GM12891 (cell line): Measurements from ENCODE around the gene ZNF738.

ENCODE experiments used
- POLR2A ChIP-seq: IDR thresholded peaks from 2 replicates; pipeline ENCODE4 v1.6.1; 2011; ENCODE audit warnings: low read depth, low read length, control low read depth
- POLR2AphosphoS5 ChIP-seq: IDR thresholded peaks from 2 replicates; pipeline ENCODE4 v1.6.1; 2011; ENCODE audit warnings: low read depth, low read length, control low read depth
- TAF1 ChIP-seq: IDR thresholded peaks from 2 replicates; pipeline ENCODE4 v1.6.1; 2011; ENCODE audit warnings: low read depth, low read length, control low read depth

DNA sequence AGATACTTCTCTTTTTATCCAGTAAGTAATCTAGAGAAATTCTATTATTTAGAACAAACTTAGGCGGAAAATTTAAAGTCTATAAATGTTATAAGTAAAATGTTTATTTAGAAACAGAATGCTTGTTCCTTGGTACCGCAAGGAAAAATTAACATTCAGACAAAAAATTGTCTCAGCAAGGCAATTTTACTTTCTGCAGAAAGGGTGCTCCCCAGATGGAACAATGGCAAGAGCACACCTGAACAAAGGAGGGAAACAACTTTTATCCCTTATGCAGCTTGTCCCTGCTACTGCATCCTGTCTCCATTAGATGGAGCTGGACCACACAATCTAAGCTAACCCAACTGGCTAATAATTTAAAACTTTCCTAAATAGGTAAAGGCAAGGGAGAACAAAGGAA lies 23.1 kb upstream of the ZNF738 start:
- TF ChIP-seq POLR2A (no peak), TAF1 (no peak), POLR2AphosphoS5 (no peak)
